Measurements from ENCODE around the gene TSPAN4. TPM values are rescaled to one million over a fixed set of nuclear protein-coding genes. Genes with fewer than 3 reads are reported as not detected.
A peak's percentile ranks its signal among the peaks of the same experiment; 100 is the strongest.

TSPAN4 gene
- total and polyA plus RNA-seq, 2 of the 13 experiments (the other 11 are each of a cell fraction or from before 2014, with no cell fraction given): 31.7 to 68.3 TPM

GRCh38 chr11:818396-819128, 24.1 kb upstream of the TSPAN4 start, which contains the start of gene PNPLA2:
Gene PNPLA2, plus strand, starts transcription at chr11:818914. Its CDS starts 805 bp downstream, at chr11:819719.
- Histone ChIP-seq H3K4me3 (replicated peaks in 1 of 3; ENCODE audit: insufficient read depth in 1 of 3, low read depth in 2 of 3, low read length in 3 of 3) (peak within 1 kb of the TSS; percentile 80 to 98 (median 94)), H3K9me3 (ENCODE audit: low read length) (no peaks in the 10 kb centered on the region), H3K27me3 (ENCODE audit: control insufficient read depth in 1 of 2, insufficient read depth in 2 of 2, low read length in 2 of 2) (no peaks in the 10 kb centered on the region; a peak in 1 of 5 replicates), H3K79me2 (ENCODE audit: insufficient read depth, low read length) (peaks cover 20% of the 10 kb centered on the region), H3K9ac (ENCODE audit: insufficient read depth, low read depth, low read length) (peak within 1 kb of the TSS; percentile 92), H4K20me1 (ENCODE audit: insufficient read depth, low read length) (peaks cover 20% of the 10 kb centered on the region), H3K36me3 (replicated peaks in 1 of 2; ENCODE audit: control insufficient read depth in 1 of 2, insufficient read depth in 2 of 2, low read length in 2 of 2) (peaks cover 10% of the 10 kb centered on the region in 2 experiments), H3K4me1 (ENCODE audit: insufficient read depth, low read length) (peaks cover 27% of the 10 kb centered on the region), H2AFZ (ENCODE audit: low read length) (no peak within 1 kb of the TSS), H3K4me2 (ENCODE audit: low read depth, low read length) (peak within 1 kb of the TSS; percentile 98), H3K27ac (ENCODE audit: extremely low read length, insufficient read depth, low read length) (peak within 1 kb of the TSS; percentile 92)
- CTCF ChIA-PET (ENCODE audit: low intra/inter-chr PET ratio, low total read pairs): no interaction called here
- DNase-seq (ENCODE audit: low spot score) (peak; percentile 74), ATAC-seq (peak; percentile 39), FAIRE-seq (peak; percentile 21)
- TSS peak; percentile 81 for BruUV-seq (replicated peaks)
- intact Hi-C loops (cut with micrococcal nuclease; ENCODE audit: unreplicated experiment) (no loop called here), in situ Hi-C loops (cut with HindIII; ENCODE audit: extremely low pct_ligation_motif_present, low pct_unique_long_range_greater_than_20kb) (no loop called here)
- 10% methylated on average over 4 of the region's 20 CpGs for WGBS (ENCODE audit: low lambda C conversion rate)
- POLR2A ChIA-PET: interaction anchor here (0.7 to 9.2 kb wide), 25 partner anchors 8 to 349 kb away, joined by 3 to 264 read pairs (median 8); partner anchors contain the start of genes CD151, CHID1, CRACR2B and DEAF1
- TF ChIP-seq ZBTB7A (CRISPR knock-in tag; IDR thresholded peaks at IDR 0.05) (peak; percentile 21; the same call in 1 of the 2 replicates), FOXP4 (CRISPR knock-in tag; IDR thresholded peaks at IDR 0.05) (peak; percentile 29; the same call in 1 of the 2 replicates), TRIM24 (CRISPR knock-in tag; IDR thresholded peaks at IDR 0.05) (peak; percentile 41; the same call in 1 of the 2 replicates), MEIS2 (CRISPR knock-in tag; IDR thresholded peaks at IDR 0.05) (no peak), ZBTB10 (CRISPR knock-in tag; IDR thresholded peaks at IDR 0.05; ENCODE audit: borderline replicate concordance) (peak; percentile 89), SAP130 (CRISPR knock-in tag; IDR thresholded peaks at IDR 0.05; ENCODE audit: low read depth) (peak; percentile 52), FOSL2 (CRISPR knock-in tag; IDR thresholded peaks at IDR 0.05) (peak; percentile 64; the same call in 1 of the 2 replicates), ZNF225 (CRISPR knock-in tag; IDR thresholded peaks at IDR 0.05) (0 out of 2 replicates have a peak, but pooled peaks have one; percentile 10), TEAD3 (CRISPR knock-in tag; optimal IDR thresholded peaks at IDR 0.05; ENCODE audit: borderline replicate concordance) (peak; percentile 62), GZF1 (CRISPR knock-in tag; IDR thresholded peaks at IDR 0.05) (no peak), GATA4 (IDR thresholded peaks at IDR 0.05; ENCODE audit: borderline replicate concordance, low read depth) (0 out of 2 replicates have a peak, but pooled peaks have one; percentile 27), HOXA3 (CRISPR knock-in tag; IDR thresholded peaks at IDR 0.05) (peak; percentile 18; the same call in 1 of the 2 replicates), PATZ1 (CRISPR knock-in tag; IDR thresholded peaks at IDR 0.05) (peak; percentile 55; the same call in 1 of the 2 replicates), CREM (IDR thresholded peaks at IDR 0.05) (no peak), CREM (CRISPR knock-in tag; IDR thresholded peaks at IDR 0.05) (0 out of 2 replicates have a peak, but pooled peaks have one; percentile 15), GATAD1 (CRISPR knock-in tag; IDR thresholded peaks at IDR 0.05) (0 out of 2 replicates have a peak, but pooled peaks have one; percentile 13), TCF7 (IDR thresholded peaks at IDR 0.05; ENCODE audit: low read depth) (no peak)
